AG10803 (cell line): ENCODE results near the gene PAX9.

Source experiments
- DNase-seq: peaks from one replicate; pipeline ENCODE4 v3.0.0; 2010; ENCODE audit warnings: low read depth
- H3K4me3 ChIP-seq: 2 replicates; pipeline ENCODE4 v1.5.1; 2011; ENCODE audit warnings: mild to moderate bottlenecking, low read length, control low read depth
- TF ChIP-seq, protein P1 (sequence below): conservative IDR thresholded peaks from 2 replicates; pipeline ENCODE4 v1.5.1; 2011; ENCODE audit warnings: mild to moderate bottlenecking, low read length, control low read depth, inconsistent platforms

The PAX9 gene

DNA sequence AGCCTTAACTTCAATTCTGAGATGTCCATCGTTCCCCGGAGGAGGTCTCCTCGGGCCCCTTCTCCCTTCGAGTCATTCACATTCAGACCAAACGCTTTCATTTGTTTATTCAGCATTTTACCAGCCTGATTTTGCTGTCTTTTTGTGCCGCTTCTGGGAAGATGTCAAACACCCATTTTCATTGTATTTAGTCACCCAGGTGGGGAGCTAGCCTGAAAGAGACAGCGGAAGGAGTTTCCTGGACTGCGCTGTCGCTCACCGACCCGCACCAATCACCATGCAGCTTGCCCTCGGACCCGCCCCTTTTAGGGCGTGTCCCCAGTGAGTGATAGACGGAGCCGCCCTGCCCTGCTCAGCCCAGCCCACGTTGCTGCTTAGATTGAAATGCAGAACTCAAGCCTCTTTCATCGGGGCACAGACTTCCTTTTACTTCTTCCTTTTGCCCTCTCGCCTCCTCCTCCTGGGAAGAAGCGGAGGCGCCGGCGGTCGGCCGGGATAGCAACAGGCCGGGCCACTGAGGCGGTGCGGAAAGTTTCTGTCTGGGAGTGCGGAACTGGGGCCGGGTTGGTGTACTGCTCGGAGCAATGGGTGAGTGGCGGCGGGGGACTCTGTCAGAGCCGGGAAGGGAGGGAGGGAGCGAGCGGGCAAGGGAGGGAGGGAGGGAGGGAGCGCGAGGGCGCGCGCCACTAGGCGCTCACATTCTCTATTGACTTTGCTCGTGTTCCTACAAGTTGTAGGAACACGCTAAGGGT is at the start of gene PAX9:
TSS of gene PAX9 (plus strand) at position 355 of the 752 bp plus-strand sequence. CDS start at position 585, 230 bp downstream.
- peak; percentile 80 for DNase-seq
- H3K4me3 ChIP-seq, result peak within 1 kb of the TSS; percentile 68
- TF ChIP-seq, protein P1, sequence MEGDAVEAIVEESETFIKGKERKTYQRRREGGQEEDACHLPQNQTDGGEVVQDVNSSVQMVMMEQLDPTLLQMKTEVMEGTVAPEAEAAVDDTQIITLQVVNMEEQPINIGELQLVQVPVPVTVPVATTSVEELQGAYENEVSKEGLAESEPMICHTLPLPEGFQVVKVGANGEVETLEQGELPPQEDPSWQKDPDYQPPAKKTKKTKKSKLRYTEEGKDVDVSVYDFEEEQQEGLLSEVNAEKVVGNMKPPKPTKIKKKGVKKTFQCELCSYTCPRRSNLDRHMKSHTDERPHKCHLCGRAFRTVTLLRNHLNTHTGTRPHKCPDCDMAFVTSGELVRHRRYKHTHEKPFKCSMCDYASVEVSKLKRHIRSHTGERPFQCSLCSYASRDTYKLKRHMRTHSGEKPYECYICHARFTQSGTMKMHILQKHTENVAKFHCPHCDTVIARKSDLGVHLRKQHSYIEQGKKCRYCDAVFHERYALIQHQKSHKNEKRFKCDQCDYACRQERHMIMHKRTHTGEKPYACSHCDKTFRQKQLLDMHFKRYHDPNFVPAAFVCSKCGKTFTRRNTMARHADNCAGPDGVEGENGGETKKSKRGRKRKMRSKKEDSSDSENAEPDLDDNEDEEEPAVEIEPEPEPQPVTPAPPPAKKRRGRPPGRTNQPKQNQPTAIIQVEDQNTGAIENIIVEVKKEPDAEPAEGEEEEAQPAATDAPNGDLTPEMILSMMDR, result no peak

DNA sequence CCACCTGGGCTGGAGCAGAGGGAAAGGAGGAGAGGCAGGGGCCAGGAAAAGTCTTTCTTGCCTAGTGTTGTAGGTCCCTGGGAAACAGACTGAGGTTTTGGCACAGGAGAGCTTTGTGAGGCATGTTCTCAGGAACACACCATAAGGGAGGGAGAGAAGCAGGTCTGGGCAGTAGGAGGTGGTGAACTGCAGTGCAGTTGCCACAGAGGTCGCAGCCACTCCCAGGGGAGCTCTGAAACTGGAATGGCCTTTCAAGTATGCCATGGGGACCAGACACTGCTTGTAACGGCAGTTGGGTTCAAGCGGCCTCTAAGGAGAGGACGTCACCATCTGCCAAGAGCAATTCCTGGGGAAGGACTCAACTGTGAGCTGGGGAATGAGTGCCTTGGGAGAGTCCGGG is 43.8 kb upstream of the PAX9 start:
- H3K4me3 ChIP-seq, result no peak overlapping the region
- DNase-seq, result no peak

DNA sequence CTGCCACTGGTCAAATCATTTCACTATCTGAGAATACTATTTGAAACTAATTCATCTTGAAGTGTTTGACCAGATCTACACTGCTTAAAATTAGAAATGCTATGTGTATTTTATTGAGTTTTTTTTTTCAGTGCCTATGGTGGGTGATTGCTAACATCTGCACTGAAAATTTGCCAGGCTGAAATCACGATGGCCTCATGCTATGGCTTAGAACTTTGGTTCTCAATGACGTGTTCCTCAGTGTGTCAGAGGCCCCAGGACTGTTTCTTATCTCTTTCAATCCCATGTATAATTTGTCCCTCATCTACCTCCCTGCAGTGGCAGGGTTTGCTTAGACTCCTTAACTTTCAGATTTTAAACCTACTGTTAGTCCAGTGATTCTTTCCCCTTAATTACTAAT is 43.0 kb upstream of the PAX9 start:
- TF ChIP-seq, protein P1, result no peak
- no peak overlapping the region for H3K4me3 ChIP-seq
- DNase-seq, result no peak

More for the DNA sequence above, 43.8 kb upstream of the PAX9 start:
- TF ChIP-seq, protein P1, result no peak

DNA sequence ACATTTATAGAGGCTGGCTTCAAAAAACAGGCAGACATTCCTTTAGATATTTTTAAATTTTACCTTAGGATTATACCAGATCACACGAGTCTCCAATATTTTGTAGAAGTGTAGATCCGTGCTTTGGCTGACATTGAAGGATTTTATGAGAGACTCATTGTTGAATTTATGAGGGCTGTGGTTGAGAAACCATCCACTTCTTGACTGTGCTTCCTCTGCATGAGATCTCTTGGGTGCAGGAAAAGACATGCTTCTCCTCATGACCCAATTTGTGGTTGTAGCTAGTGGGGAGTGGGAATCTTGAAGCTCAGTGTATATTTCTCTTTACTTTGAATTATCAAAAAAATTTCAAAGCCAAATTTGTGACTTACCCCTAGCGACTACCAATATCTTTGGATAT is 42.5 kb upstream of the PAX9 start:
- no peak for DNase-seq
- TF ChIP-seq, protein P1, result no peak
- H3K4me3 ChIP-seq, result no peak overlapping the region

DNA sequence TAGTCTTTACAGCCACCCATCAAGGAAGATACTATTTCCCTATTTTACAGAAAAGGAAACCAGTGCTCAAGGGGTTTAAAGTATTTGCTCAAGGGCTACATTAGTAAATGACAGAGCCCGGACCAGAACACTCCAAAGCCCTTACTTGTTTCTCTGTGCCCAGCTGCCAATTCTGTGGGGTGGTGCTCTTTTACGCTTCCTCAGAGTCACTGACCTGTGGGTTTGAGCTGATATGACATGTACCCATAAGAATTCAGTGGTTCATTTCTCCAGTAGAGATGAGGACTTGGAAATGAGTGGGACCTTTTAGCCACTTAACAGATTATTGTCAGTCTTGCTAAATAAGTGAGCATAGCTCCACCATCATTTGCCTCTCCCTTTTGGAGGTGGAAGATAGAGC is 41.8 kb upstream of the PAX9 start:
- TF ChIP-seq, protein P1, result no peak
- DNase-seq, result no peak
- no peak overlapping the region for H3K4me3 ChIP-seq

DNA sequence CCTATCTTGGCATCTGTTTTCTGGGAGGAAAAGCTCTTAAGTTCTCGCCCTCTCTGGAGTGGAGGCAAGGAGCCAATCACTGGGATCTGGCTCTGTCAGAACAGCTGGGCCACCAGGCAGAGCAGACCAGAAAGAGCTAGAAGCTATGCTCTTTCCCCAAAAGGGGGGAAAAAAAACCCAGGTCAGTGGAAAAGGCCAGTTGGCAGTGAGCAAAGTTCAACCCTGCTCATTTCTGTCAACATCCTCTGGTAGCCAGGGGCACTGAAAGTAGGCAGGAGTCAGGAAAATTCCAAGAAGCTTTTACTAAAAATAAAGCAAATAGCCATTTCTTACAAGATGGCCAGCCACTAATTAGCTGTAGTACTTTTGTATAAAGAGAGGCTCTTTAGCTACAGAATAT is 36.6 kb upstream of the PAX9 start:
- DNase-seq, result no peak
- TF ChIP-seq, protein P1, result no peak
- no peak overlapping the region for H3K4me3 ChIP-seq

DNA sequence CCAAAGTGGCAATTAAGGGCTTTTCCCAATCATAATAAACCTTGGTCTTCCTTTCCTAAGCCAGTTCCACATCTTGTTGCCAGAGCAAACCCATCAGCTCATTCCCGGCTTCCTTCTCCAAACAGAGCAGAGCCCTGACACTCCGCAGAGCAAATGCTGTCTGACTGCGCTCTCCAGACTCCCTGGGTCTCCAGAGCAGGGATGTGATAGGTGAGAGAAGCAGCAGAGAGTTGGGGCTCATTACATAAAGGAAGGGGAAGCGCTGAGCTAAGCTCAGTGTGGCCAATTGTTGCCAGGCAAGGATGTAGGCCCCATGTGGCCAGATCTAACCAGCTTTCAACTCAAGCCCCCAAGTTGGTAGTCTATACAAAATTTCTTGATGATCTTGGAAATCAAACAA is 36.2 kb upstream of the PAX9 start:
- no peak overlapping the region for H3K4me3 ChIP-seq
- TF ChIP-seq, protein P1, result no peak
- DNase-seq, result no peak
